ENCODE measurements around the gene RCOR1.

RCOR1 gene

DNA sequence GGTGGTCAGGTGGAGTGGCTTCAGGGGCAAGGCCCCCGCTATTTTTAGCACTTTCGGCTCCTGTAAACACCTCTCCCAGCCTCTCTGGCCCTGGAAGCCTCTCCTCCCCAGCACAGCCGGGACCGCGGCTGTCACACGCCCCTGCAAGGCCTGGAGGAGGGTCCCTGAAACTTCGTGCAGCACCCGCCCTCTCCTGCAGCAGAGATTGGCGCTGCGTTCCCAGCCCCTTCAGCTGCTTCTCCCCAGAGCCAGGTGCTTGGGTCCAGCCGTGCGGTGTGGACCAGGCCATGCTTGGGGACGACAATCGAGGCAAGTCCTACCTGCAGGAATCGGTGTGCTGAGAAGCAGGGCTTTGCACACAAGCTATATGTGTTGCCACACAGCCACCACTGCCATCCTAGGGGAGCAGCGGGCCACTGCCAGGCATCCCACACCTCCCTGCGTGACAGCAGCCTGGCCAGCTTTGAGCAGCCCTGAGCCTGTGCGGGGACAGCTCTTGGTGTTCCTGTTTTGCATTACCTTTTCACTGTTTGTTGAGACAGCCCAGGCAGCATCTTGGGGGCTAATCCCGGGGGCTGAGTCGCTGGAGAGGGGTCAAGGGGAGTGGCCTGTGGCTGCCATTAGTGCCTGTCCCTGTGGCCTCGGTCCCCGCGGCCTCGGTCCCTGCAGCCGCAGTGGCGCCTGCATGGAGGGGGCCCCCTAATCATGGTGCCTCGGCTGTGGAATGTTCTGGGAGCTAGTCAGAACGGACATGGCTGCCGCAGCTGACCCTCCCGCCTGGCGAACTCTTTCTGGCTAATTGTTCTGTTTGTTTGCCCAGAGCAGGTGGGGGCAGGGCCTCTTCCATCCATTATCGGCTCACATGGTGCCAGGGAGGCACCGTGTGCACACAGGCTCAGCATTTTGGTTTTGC, 157.2 kb downstream of the RCOR1 start:
- Histone ChIP-seq H3K27me3 (ENCODE audit: insufficient read depth, low read depth, severe bottlenecking) (no peaks in the 10 kb centered on the region), H3K36me3 (no peaks in the 10 kb centered on the region), H3K27ac (peak overlapping the region; percentile 74), H3K4me3 (ENCODE audit: low read depth, low read length) (no peak overlapping the region), H3K9me3 (ENCODE audit: severe bottlenecking) (no peaks in the 10 kb centered on the region)
- TF ChIP-seq CTCF (IDR thresholded peaks at IDR 0.05; ENCODE audit: low read depth, low read length): no peak
- no peak for DNase-seq

GRCh38 chr14:102750376-102750775, 157.9 kb downstream of the RCOR1 start:
- peak overlapping the region; percentile 74 for H3K27ac ChIP-seq
- TF ChIP-seq CTCF (IDR thresholded peaks at IDR 0.05; ENCODE audit: low read depth, low read length): no peak
- H3K9me3 ChIP-seq (ENCODE audit: severe bottlenecking): no peaks in the 10 kb centered on the region
- no peaks in the 10 kb centered on the region for H3K36me3 ChIP-seq
- H3K4me3 ChIP-seq (ENCODE audit: low read depth, low read length): no peak overlapping the region
- DNase-seq: no peak
- no peaks in the 10 kb centered on the region for H3K27me3 ChIP-seq (ENCODE audit: insufficient read depth, low read depth, severe bottlenecking)

DNA sequence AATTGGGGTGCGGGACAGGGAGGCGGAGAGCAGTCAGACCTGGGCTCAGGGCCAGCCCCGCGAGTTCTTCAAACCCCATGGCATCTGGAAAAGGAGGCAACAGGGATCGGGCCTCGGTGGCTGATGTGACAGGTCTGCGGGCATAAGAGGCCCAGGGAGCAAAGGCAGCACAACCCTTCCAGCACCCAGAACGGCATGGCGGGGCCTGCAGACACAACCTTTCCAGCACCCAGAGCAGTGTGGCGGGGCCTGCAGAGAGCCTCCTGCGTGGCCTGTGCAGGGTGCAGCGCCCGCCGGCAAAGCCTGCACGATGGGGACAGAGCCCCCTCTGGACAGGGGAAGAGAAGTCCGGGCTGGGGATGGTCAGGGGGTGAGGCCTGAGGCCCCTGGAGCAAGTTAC, 158.6 kb downstream of the RCOR1 start:
- Histone ChIP-seq H3K36me3 (no peaks in the 10 kb centered on the region), H3K4me3 (ENCODE audit: low read depth, low read length) (no peak overlapping the region), H3K27ac (peak overlapping the region; percentile 74), H3K27me3 (ENCODE audit: insufficient read depth, low read depth, severe bottlenecking) (no peaks in the 10 kb centered on the region), H3K9me3 (ENCODE audit: severe bottlenecking) (no peaks in the 10 kb centered on the region)
- no peak for DNase-seq
- no peak for TF ChIP-seq CTCF (IDR thresholded peaks at IDR 0.05; ENCODE audit: low read depth, low read length)

GRCh38 chr14:102752239-102752847, 159.9 kb downstream of the RCOR1 start:
- H3K27ac ChIP-seq: no peak overlapping the region
- DNase-seq: no peak
- TF ChIP-seq CTCF (IDR thresholded peaks at IDR 0.05; ENCODE audit: low read depth, low read length): no peak
- no peaks in the 10 kb centered on the region for H3K36me3 ChIP-seq
- H3K9me3 ChIP-seq (ENCODE audit: severe bottlenecking): no peaks in the 10 kb centered on the region
- H3K4me3 ChIP-seq (ENCODE audit: low read depth, low read length): no peak overlapping the region
- H3K27me3 ChIP-seq (ENCODE audit: insufficient read depth, low read depth, severe bottlenecking): no peaks in the 10 kb centered on the region

DNA sequence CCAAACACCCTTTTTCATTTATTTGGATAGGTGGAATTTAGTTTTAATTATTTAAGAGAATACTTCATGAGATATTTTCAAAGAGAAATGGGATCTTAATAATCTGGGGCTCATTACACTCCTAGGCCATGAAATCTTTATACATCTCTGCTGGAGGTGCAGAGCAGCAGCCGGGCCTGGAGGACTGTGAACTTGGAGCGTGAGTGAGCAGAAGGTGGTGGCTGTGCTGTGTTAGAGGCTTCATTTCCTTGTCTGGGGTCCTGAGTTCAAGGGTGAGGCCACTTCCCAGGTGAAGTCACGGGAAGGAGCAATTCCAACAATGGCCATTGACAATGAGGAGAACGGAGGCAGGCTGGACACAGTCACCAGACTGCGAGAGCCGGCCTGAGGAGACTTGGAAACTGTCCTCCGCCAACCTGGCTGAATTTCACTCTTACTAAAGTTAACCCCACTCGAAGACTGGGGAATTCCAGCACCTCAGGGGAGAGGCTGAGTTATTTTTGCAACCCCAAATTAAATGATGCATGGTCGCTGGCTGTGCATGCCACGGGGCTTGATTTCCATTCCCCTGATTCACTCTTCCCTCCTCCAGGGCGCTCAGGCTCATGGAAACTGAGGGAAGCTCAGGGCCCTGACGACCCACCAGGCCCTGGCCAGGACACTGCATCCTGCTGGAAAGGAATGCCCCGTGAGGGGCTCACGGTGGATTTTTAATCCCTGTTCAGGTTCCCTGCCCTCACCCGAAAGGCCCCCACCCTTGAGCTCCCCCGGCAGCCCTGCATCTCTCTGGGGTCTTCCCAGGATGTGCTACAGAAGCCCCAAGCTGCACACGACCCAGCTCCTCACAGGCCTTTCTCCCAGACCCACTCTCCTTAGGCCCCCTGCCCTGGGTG, 162.2 kb downstream of the RCOR1 start:
- Histone ChIP-seq H3K27ac (no peak overlapping the region), H3K36me3 (no peaks in the 10 kb centered on the region), H3K9me3 (ENCODE audit: severe bottlenecking) (no peaks in the 10 kb centered on the region), H3K27me3 (ENCODE audit: insufficient read depth, low read depth, severe bottlenecking) (no peaks in the 10 kb centered on the region), H3K4me3 (ENCODE audit: low read depth, low read length) (no peak overlapping the region)
- no peak for DNase-seq
- no peak for TF ChIP-seq CTCF (IDR thresholded peaks at IDR 0.05; ENCODE audit: low read depth, low read length)

Data from WERI-Rb-1 (cell line).